ENCODE results near the gene NBEA.

The NBEA gene

DNA sequence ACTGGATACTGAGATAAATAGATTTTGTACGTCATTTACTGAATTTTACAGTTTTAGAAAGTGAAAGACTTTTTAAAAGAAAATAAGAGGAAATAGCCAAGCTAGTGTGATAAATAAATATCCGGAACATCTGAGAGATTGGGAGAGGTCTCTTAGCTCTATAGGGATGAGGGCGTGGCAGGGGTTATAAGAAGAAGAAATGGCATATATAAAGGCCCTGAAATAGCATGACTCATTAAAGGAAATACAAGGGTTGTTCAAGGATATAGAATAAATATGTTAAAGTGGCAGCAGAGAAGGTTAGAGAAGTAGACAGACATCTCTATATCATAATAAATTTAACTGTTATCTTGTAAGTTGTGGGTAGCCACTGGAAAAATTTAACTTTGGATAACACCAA, 390.1 kb downstream of the NBEA start:
- H3K27ac ChIP-seq (ENCODE audit: poor library complexity, severe bottlenecking), result no peak overlapping the region
- no peaks in the 10 kb centered on the region for H3K9me3 ChIP-seq (ENCODE audit: severe bottlenecking)
- H3K4me1 ChIP-seq (ENCODE audit: insufficient read depth, poor library complexity, severe bottlenecking), result no peaks in the 10 kb centered on the region
- ATAC-seq (ENCODE audit: low read depth) (no peak), DNase-seq (ENCODE audit: low spot score) (no peak)
- H3K36me3 ChIP-seq (ENCODE audit: low read depth), result no peaks in the 10 kb centered on the region
- H3K27me3 ChIP-seq (ENCODE audit: insufficient read depth, poor library complexity, severe bottlenecking), result no peaks in the 10 kb centered on the region
- TF ChIP-seq CTCF (IDR thresholded peaks at IDR 0.05; ENCODE audit: poor library complexity, severe bottlenecking), result no peak
- no peak overlapping the region for H3K4me3 ChIP-seq (ENCODE audit: severe bottlenecking)

DNA sequence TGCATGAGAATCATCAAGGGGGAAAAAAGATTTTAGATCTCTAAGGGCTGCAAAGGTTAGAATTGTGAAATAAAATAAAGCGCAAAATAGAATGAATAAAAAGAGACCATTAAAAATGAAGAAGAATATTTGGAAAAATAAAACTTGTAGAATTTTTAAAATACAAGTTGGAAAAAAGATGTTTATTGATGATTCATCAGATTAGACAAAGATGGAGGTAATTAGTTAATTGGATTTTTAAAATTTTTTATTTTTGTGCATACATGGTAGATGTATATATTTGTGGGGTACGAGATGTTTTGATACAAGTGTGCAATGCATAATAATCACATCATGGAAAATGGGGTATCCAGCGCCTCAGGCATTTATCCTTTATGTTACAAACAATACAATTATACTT, 391.1 kb downstream of the NBEA start:
- H3K4me1 ChIP-seq (ENCODE audit: insufficient read depth, poor library complexity, severe bottlenecking), result no peaks in the 10 kb centered on the region
- no peak for DNase-seq (ENCODE audit: low spot score)
- no peaks in the 10 kb centered on the region for H3K27me3 ChIP-seq (ENCODE audit: insufficient read depth, poor library complexity, severe bottlenecking)
- ATAC-seq (ENCODE audit: low read depth), result no peak
- H3K9me3 ChIP-seq (ENCODE audit: severe bottlenecking), result no peaks in the 10 kb centered on the region
- H3K27ac ChIP-seq (ENCODE audit: poor library complexity, severe bottlenecking), result no peak overlapping the region
- no peaks in the 10 kb centered on the region for H3K36me3 ChIP-seq (ENCODE audit: low read depth)
- no peak overlapping the region for H3K4me3 ChIP-seq (ENCODE audit: severe bottlenecking)
- TF ChIP-seq CTCF (IDR thresholded peaks at IDR 0.05; ENCODE audit: poor library complexity, severe bottlenecking), result no peak

- no peak for DNase-seq (ENCODE audit: low spot score)
- Histone ChIP-seq H3K27ac (ENCODE audit: poor library complexity, severe bottlenecking) (no peak overlapping the region), H3K27me3 (ENCODE audit: insufficient read depth, poor library complexity, severe bottlenecking) (no peaks in the 10 kb centered on the region), H3K4me1 (ENCODE audit: insufficient read depth, poor library complexity, severe bottlenecking) (no peaks in the 10 kb centered on the region), H3K4me3 (ENCODE audit: severe bottlenecking) (no peak overlapping the region), H3K9me3 (ENCODE audit: severe bottlenecking) (no peaks in the 10 kb centered on the region), H3K36me3 (ENCODE audit: low read depth) (no peaks in the 10 kb centered on the region)
- TF ChIP-seq CTCF (IDR thresholded peaks at IDR 0.05; ENCODE audit: poor library complexity, severe bottlenecking), result no peak
- ATAC-seq (ENCODE audit: low read depth), result no peak
Observed at GRCh38 chr13:35342440-35342839, 400.4 kb downstream of the NBEA start.

- ATAC-seq (ENCODE audit: low read depth), result no peak
- no peak for DNase-seq (ENCODE audit: low spot score)
- Histone ChIP-seq H3K4me3 (ENCODE audit: severe bottlenecking) (no peak overlapping the region), H3K36me3 (ENCODE audit: low read depth) (no peaks in the 10 kb centered on the region), H3K27ac (ENCODE audit: poor library complexity, severe bottlenecking) (no peak overlapping the region), H3K27me3 (ENCODE audit: insufficient read depth, poor library complexity, severe bottlenecking) (no peaks in the 10 kb centered on the region), H3K9me3 (ENCODE audit: severe bottlenecking) (no peaks in the 10 kb centered on the region), H3K4me1 (ENCODE audit: insufficient read depth, poor library complexity, severe bottlenecking) (no peaks in the 10 kb centered on the region)
- no peak for TF ChIP-seq CTCF (IDR thresholded peaks at IDR 0.05; ENCODE audit: poor library complexity, severe bottlenecking)
Observed at GRCh38 chr13:35343417-35343816, 401.3 kb downstream of the NBEA start.

DNA sequence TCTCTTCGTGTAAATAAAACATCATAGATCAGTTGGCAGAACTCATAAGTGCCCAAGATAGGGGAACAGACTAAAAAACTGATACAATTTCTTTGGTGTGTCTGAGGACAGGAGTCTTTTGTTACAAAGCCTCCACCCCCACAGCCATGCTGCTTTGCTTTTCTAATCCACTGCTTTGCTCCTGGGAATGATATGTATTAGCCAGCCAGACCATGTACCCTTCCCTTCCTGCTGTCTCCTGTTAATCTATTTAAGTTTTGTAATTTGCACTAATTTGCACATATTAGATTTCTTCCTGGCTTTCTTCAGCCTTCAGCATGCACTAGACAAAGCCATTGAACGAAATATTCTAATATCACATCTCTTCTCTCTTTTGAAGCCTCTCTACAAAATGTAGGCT, 403.9 kb downstream of the NBEA start:
- no peak for TF ChIP-seq CTCF (IDR thresholded peaks at IDR 0.05; ENCODE audit: poor library complexity, severe bottlenecking)
- DNase-seq (ENCODE audit: low spot score) (no peak), ATAC-seq (ENCODE audit: low read depth) (no peak)
- H3K4me3 ChIP-seq (ENCODE audit: severe bottlenecking), result no peak overlapping the region
- H3K27ac ChIP-seq (ENCODE audit: poor library complexity, severe bottlenecking), result no peak overlapping the region
- no peaks in the 10 kb centered on the region for H3K36me3 ChIP-seq (ENCODE audit: low read depth)
- peaks cover 5% of the 10 kb centered on the region for H3K4me1 ChIP-seq (ENCODE audit: insufficient read depth, poor library complexity, severe bottlenecking)
- H3K9me3 ChIP-seq (ENCODE audit: severe bottlenecking), result no peaks in the 10 kb centered on the region
- H3K27me3 ChIP-seq (ENCODE audit: insufficient read depth, poor library complexity, severe bottlenecking), result no peaks in the 10 kb centered on the region

Data from RWPE2 (cell line).